Psoas muscle (tissue), 8 donors: ENCODE results near the gene GLI1. TPM values are rescaled to one million over a fixed set of nuclear protein-coding genes. Genes with fewer than 3 reads are reported as not detected.

Experiments
- ATAC-seq, 4 donors: fragments of 200-7000 bp; cut with Tn5 transposase; one replicate each; pipeline ENCODE4 v1.9.1; 2020; ENCODE audit warnings: moderate library complexity in 3 of 4, mild to moderate bottlenecking in 2 of 4
- DNase-seq, 2 donors: peaks; one replicate each; pipeline ENCODE4 v3.0.0-alpha.2; 2020
- H3K27ac ChIP-seq: fragments of 200-600 bp; one replicate; pipeline ENCODE4 v1.8.0; 2022
- H3K27me3 ChIP-seq, 3 donors: fragments of 200-600 bp in 1 of 3; one replicate each; pipeline versions ENCODE4 v1.6.1 to v1.8.0; 2013 to 2022; ENCODE audit warnings: low read length in 2 of 3, mild to moderate bottlenecking in 2 of 3, moderate library complexity in 1 of 3; ENCODE audit not compliant: insufficient read depth in 3 of 3
- H3K36me3 ChIP-seq, 2 donors: fragments of 200-600 bp in 1 of 2; one replicate each; pipeline versions ENCODE4 v1.6.1 to v1.8.0; 2013 to 2022; ENCODE audit warnings: low read depth in 1 of 2, mild to moderate bottlenecking in 1 of 2, moderate library complexity in 1 of 2; ENCODE audit not compliant: insufficient read depth in 1 of 2
- H3K4me1 ChIP-seq: fragments of 200-600 bp; one replicate; pipeline ENCODE4 v1.8.0; 2022
- H3K4me3 ChIP-seq: fragments of 200-600 bp; one replicate; pipeline ENCODE4 v1.8.0; 2022; ENCODE audit warnings: mild to moderate bottlenecking
- H3K9me3 ChIP-seq: fragments of 200-600 bp; one replicate; pipeline ENCODE4 v1.8.0; 2022
- WGBS, 3 donors: extraction: QIAGEN DNeasy Blood & Tissue Kit; methylation state at CpG; one replicate each; pipeline versions ENCODE4 v1.1.6 to v1.1.7; 2013; 5-methylcytosine and 5-hydroxymethylcytosine counted together
- intact Hi-C, 2 donors: fragments of 100-400 bp; cut with DNase I; formaldehyde crosslinking; loops; one replicate each; pipeline versions ENCODE4 v1.11.0 to v1.14.2; 2022
- polyA plus RNA-seq, 3 donors: library from polyadenylated mRNA; stranded (reverse); fragments of 200-250 nt; gene quantifications; one replicate each; pipeline ENCODE4 v1.2.3, GENCODE V29; 2013
- total RNA-seq, 4 donors: library from RNA; stranded (reverse); fragmentation: NEBNext Ultra II Directional in 2 of 4; extraction: Animal tissue kit (Norgen Biotek cat#: 25700) in 2 of 4; gene quantifications; one replicate each; pipeline versions ENCODE4 v1.2.1 to v1.2.4, GENCODE V29; 2021 to 2023
- TF ChIP-seq, protein P1 (sequence below): fragments of 200-600 bp; IDR thresholded peaks from one replicate; pipeline ENCODE4 v1.8.0; 2022; ENCODE audit warnings: antibody characterized with exemption
- donor health status: healthy with polysubstance abuse.
- donor health status: DM: no; HTN: no; CAD: no; lungs with moderate emphysema.
- donor health status: Bipolar disorder and iron deficiency.
- donor health status: healthy.
- donor health status: DM: yes; HTN: yes; CAD: no.
- donor health status: DM: no; HTN: no; CAD: no.
- donor health status: DM: no; HTN: no; CAD: no.
- donor health status: DM: yes; HTN: yes; CAD: no.

Gene GLI1
- total and polyA plus RNA-seq, 7 donors = 0.07 to 0.86 (median 0.29) TPM; not detected in 1

DNA sequence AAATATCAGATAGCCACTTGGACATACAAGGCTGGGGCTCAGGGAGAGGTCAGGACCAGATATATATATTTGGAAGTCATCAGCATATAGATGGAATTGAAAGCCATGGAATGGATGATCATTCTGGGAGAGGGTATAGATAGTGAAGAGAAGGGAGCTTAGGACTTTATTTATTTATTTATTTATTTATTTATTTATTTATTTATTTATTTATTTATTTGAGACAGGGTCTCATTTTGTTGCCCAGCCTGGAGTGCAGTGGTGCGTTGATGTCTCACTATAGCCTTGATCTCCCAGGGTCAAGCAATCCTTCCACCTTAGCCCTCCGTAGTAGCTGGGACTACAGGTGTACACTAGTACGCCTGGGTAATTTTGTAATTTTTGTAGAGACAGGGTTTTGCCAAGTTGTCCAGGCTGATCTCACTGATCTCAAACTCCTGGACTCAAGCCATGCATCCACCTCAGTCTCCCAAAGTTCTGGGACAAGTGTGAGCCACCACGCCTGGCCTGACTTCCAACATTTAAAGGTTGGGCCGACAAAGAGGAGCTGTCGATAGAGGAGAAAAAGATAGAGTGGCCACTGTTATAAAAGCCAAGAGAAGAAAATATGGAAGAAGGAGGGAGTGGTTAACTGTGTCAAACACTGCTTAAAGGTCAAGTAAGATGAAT lies 13.2 kb upstream of the GLI1 start:
- WGBS, 3 donors = 96% methylated on average over 6 of the region's 6 CpGs
- TF ChIP-seq, protein P1, sequence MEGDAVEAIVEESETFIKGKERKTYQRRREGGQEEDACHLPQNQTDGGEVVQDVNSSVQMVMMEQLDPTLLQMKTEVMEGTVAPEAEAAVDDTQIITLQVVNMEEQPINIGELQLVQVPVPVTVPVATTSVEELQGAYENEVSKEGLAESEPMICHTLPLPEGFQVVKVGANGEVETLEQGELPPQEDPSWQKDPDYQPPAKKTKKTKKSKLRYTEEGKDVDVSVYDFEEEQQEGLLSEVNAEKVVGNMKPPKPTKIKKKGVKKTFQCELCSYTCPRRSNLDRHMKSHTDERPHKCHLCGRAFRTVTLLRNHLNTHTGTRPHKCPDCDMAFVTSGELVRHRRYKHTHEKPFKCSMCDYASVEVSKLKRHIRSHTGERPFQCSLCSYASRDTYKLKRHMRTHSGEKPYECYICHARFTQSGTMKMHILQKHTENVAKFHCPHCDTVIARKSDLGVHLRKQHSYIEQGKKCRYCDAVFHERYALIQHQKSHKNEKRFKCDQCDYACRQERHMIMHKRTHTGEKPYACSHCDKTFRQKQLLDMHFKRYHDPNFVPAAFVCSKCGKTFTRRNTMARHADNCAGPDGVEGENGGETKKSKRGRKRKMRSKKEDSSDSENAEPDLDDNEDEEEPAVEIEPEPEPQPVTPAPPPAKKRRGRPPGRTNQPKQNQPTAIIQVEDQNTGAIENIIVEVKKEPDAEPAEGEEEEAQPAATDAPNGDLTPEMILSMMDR = no peak
- Histone ChIP-seq H3K4me3 (no peak overlapping the region), H3K27ac (no peak overlapping the region), H3K4me1 (no peaks in the 10 kb centered on the region), H3K9me3 (no peaks in the 10 kb centered on the region), H3K36me3 (no peaks in the 10 kb centered on the region), H3K27me3 (no peaks in the 10 kb centered on the region)
- intact Hi-C loops = no loop called here
- DNase-seq = no peak
- ATAC-seq = no peak

DNA sequence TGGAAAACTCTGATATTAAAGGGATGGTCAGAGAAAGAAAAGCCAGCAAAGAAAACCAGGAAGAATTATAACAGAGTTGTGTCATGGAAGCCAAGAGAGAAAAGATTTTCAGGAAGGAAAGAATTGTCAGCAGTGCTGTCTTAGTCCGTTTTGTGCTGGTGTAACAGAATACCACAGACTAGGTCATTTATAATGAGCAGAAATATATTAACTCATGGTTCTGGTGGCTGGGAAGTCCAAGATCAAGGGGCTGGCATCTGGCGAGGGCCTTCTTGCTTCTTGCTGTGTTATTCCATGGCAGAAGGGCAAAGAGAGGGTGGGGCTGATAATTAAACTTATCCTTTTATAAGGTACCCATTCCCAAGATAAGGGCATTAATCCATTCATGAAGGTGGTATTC lies 10.9 kb upstream of the GLI1 start:
- no peak for DNase-seq
- Histone ChIP-seq H3K27ac (no peak overlapping the region), H3K36me3 (no peaks in the 10 kb centered on the region), H3K4me1 (peaks cover 17% of the 10 kb centered on the region), H3K27me3 (no peaks in the 10 kb centered on the region), H3K9me3 (no peaks in the 10 kb centered on the region), H3K4me3 (no peak overlapping the region)
- TF ChIP-seq, protein P1 = no peak
- no peak for ATAC-seq
- WGBS, 3 donors = 78 to 85% (median 81%) methylated on average over 2 of the region's 2 CpGs
- intact Hi-C loops = no loop called here

DNA sequence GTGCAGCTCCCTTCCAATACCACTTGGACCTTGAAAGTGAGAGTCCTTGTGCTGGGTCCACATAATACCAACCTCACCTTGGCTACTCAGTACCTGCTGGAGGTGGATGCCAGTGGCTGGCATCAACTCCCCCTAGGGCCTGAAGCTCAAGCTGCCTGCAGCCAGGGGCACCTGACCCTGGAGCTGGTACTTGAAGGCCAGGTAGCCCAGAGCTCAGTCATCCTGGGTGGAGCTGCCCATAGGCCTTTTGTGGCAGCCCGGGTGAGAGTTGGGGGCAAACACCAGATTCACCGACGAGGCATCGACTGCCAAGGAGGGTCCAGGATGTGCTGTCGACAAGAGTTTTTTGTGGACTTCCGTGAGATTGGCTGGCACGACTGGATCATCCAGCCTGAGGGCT lies 10.2 kb upstream of the GLI1 start:
- TF ChIP-seq, protein P1 = no peak
- Histone ChIP-seq H3K36me3 (no peaks in the 10 kb centered on the region), H3K9me3 (no peaks in the 10 kb centered on the region), H3K27me3 (no peaks in the 10 kb centered on the region), H3K4me3 (no peak overlapping the region), H3K27ac (no peak overlapping the region), H3K4me1 (peaks cover 17% of the 10 kb centered on the region)
- WGBS, 3 donors = 94 to 99% (median 96%) methylated on average over 7 of the region's 7 CpGs
- no peak for ATAC-seq
- no peak for DNase-seq
- intact Hi-C loops = no loop called here

DNA sequence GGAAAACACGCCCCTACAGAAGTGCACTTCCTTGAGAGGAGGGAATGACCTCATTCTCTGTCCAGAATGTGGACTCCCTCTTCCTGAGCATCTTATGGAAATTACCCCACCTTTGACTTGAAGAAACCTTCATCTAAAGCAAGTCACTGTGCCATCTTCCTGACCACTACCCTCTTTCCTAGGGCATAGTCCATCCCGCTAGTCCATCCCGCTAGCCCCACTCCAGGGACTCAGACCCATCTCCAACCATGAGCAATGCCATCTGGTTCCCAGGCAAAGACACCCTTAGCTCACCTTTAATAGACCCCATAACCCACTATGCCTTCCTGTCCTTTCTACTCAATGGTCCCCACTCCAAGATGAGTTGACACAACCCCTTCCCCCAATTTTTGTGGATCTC lies 9.5 kb upstream of the GLI1 start:
- 79 to 98% (median 89%) methylated on average over 3 of the region's 3 CpGs for WGBS, 3 donors
- intact Hi-C loops = loop anchor here in 1 of 2 donors (5.0 kb wide), 1 partner anchor 148 kb away; no protein-coding TSS in a partner anchor
- Histone ChIP-seq H3K9me3 (no peaks in the 10 kb centered on the region), H3K27ac (no peak overlapping the region), H3K4me3 (no peak overlapping the region), H3K27me3 (no peaks in the 10 kb centered on the region), H3K4me1 (peaks cover 22% of the 10 kb centered on the region), H3K36me3 (no peaks in the 10 kb centered on the region)
- TF ChIP-seq, protein P1 = no peak
- no peak for DNase-seq
- no peak for ATAC-seq

DNA sequence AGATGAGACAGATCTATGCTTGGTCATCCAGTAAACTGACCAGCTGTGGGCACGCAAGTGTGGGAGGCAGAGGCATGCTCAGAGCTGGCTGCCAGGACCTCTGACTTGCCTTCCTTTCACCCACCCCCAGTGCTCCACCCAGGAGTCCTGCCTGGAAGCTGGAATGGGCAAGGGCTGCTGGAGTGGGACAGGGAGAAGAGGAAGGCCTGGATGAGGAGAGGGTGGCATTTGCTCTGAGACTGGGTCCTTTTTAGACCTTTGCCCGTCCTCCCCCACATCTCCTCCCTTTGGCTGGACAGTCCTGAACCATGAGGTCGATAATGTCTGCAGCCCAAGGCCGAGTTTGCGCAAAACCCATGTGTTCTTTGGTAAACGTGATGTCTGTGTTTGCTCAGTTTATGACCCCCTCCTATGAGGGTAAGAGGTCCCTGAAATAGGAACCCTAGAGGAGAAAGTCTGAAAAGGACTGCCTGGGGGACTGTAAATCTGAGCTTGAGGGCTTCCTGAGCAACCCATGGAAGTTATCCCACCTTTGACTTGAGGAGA lies 8.3 kb upstream of the GLI1 start:
- H3K27me3 ChIP-seq = no peaks in the 10 kb centered on the region
- no peaks in the 10 kb centered on the region for H3K36me3 ChIP-seq
- WGBS, 3 donors = 77 to 85% (median 78%) methylated on average over 6 of the region's 6 CpGs
- ATAC-seq (no peak), DNase-seq (no peak)
- H3K4me1 ChIP-seq = peaks cover 34% of the 10 kb centered on the region
- H3K9me3 ChIP-seq = no peaks in the 10 kb centered on the region
- intact Hi-C loops = loop anchor here in 1 of 2 donors (5.0 kb wide), 1 partner anchor 149 kb away; no protein-coding TSS in a partner anchor
- H3K27ac ChIP-seq = no peak overlapping the region
- H3K4me3 ChIP-seq = no peak overlapping the region
- TF ChIP-seq, protein P1 = no peak
